Activated CD8-positive, alpha-beta T cell treated with anti-CD3 and anti-CD28 coated beads for 36 hours (primary cell): ENCODE results near the gene SEPTIN10. TPM values are rescaled to one million over a fixed set of nuclear protein-coding genes. Genes with fewer than 3 reads are reported as not detected.

Experiments used
- ATAC-seq: fragments of 200-7000 bp; cut with Tn5 transposase; one replicate; pipeline ENCODE4 v1.10.0; 2021; ENCODE audit warnings: mild to moderate bottlenecking, moderate library complexity
- CTCF ChIA-PET: fragments of 350-600 bp; sonication (Branson Sonifier 250); formaldehyde crosslinking; loops from one replicate; lab custom pipeline; 2021; ENCODE audit warnings: antibody characterized with exemption; lab: Charles Lee
- POLR2A ChIA-PET: fragments of 350-600 bp; sonication (Branson Sonifier 250); formaldehyde crosslinking; loops from one replicate; lab custom pipeline; 2021; ENCODE audit warnings: antibody characterized with exemption; lab: Charles Lee
- DNase-seq: peaks from one replicate; pipeline ENCODE4 v3.0.0-alpha.2; 2020
- H3K27ac Mint-ChIP-seq: one replicate; pipeline ENCODE4 v1.8.0; 2021; ENCODE audit warnings: mild to moderate bottlenecking, mixed read lengths
- H3K27me3 Mint-ChIP-seq: one replicate; pipeline ENCODE4 v1.8.0; 2021; ENCODE audit warnings: mixed read lengths
- H3K36me3 Mint-ChIP-seq: one replicate; pipeline ENCODE4 v1.8.0; 2021; ENCODE audit warnings: low read depth, mixed read lengths
- H3K4me1 Mint-ChIP-seq: one replicate; pipeline ENCODE4 v1.8.0; 2021; ENCODE audit warnings: low read depth, mixed read lengths
- H3K4me3 Mint-ChIP-seq: one replicate; pipeline ENCODE4 v1.8.0; 2021; ENCODE audit warnings: mild to moderate bottlenecking, moderate library complexity, mixed read lengths
- H3K9me3 Mint-ChIP-seq: one replicate; pipeline ENCODE4 v1.8.0; 2021; ENCODE audit warnings: mixed read lengths
- CTCF ChIP-seq: fragments of 200-600 bp; IDR thresholded peaks from one replicate; pipeline ENCODE4 v1.8.0; 2022; ENCODE audit warnings: antibody characterized with exemption, mild to moderate bottlenecking
- intact Hi-C: fragments of 100-400 bp; cut with micrococcal nuclease; formaldehyde crosslinking; loops from one replicate; pipeline ENCODE4 v1.10.0; 2022
- total RNA-seq, 2 experiments: library from RNA; stranded (reverse); gene quantifications; one replicate each; pipeline ENCODE4 v1.2.3, GENCODE V29; 2021

The SEPTIN10 gene
- total RNA-seq, 2 experiments from 2014 or later: 0.49 to 0.86 TPM

- Mint-ChIP-seq H3K27me3 (peaks cover 2% of the 10 kb centered on the region), H3K36me3 (no peaks in the 10 kb centered on the region), H3K4me1 (no peaks in the 10 kb centered on the region), H3K4me3 (no peak overlapping the region), H3K9me3 (no peaks in the 10 kb centered on the region), H3K27ac (no peak overlapping the region)
- ChIA-PET POLR2A (no interaction called here), CTCF (no interaction called here)
- no peak for TF ChIP-seq CTCF
- intact Hi-C loops: no loop called here
- ATAC-seq (no peak), DNase-seq (no peak)
Observed at GRCh38 chr2:109655287-109655686, 41.5 kb upstream of the SEPTIN10 start.

GRCh38 chr2:109654326-109655050 is 40.7 kb upstream of the SEPTIN10 start:
- Mint-ChIP-seq H3K27me3 (peaks cover 2% of the 10 kb centered on the region), H3K9me3 (no peaks in the 10 kb centered on the region), H3K4me3 (no peak overlapping the region), H3K27ac (no peak overlapping the region), H3K36me3 (no peaks in the 10 kb centered on the region), H3K4me1 (no peaks in the 10 kb centered on the region)
- ChIA-PET POLR2A (no interaction called here), CTCF (no interaction called here)
- intact Hi-C loops: no loop called here
- ATAC-seq: no peak
- DNase-seq: no peak
- no peak for TF ChIP-seq CTCF

GRCh38 chr2:109649736-109650695 is 36.2 kb upstream of the SEPTIN10 start:
- DNase-seq: no peak
- Mint-ChIP-seq H3K4me3 (no peak overlapping the region), H3K27ac (no peak overlapping the region), H3K27me3 (peaks cover 2% of the 10 kb centered on the region), H3K4me1 (no peaks in the 10 kb centered on the region), H3K36me3 (no peaks in the 10 kb centered on the region), H3K9me3 (no peaks in the 10 kb centered on the region)
- ChIA-PET CTCF (no interaction called here), POLR2A (no interaction called here)
- no peak for ATAC-seq
- intact Hi-C loops: no loop called here
- no peak for TF ChIP-seq CTCF

GRCh38 chr2:109648041-109648527 is 34.3 kb upstream of the SEPTIN10 start:
- Mint-ChIP-seq H3K4me1 (no peaks in the 10 kb centered on the region), H3K36me3 (no peaks in the 10 kb centered on the region), H3K4me3 (no peak overlapping the region), H3K9me3 (no peaks in the 10 kb centered on the region), H3K27me3 (peaks cover 2% of the 10 kb centered on the region), H3K27ac (no peak overlapping the region)
- intact Hi-C loops: no loop called here
- no peak for TF ChIP-seq CTCF
- ChIA-PET POLR2A (no interaction called here), CTCF (no interaction called here)
- ATAC-seq: no peak
- DNase-seq: no peak

GRCh38 chr2:109647636-109648035 is 33.9 kb upstream of the SEPTIN10 start:
- Mint-ChIP-seq H3K27me3 (peaks cover 2% of the 10 kb centered on the region), H3K36me3 (no peaks in the 10 kb centered on the region), H3K4me3 (no peak overlapping the region), H3K9me3 (no peaks in the 10 kb centered on the region), H3K4me1 (no peaks in the 10 kb centered on the region), H3K27ac (no peak overlapping the region)
- intact Hi-C loops: no loop called here
- no peak for DNase-seq
- ATAC-seq: no peak
- ChIA-PET CTCF (no interaction called here), POLR2A (no interaction called here)
- TF ChIP-seq CTCF: no peak
